ENCODE results near the gene PHACTR1. TPM values are rescaled to one million over a fixed set of nuclear protein-coding genes. Genes with fewer than 3 reads are reported as not detected.
A peak's percentile ranks its signal among the peaks of the same experiment; 100 is the strongest.

The PHACTR1 gene
- total and polyA plus RNA-seq, 7 donors = 0.04 to 3.0 (median 0.85) TPM

GRCh38 chr6:12735786-12736185 lies 19.2 kb downstream of the PHACTR1 start:
- Histone ChIP-seq H3K27me3 (ENCODE audit: insufficient read depth in 3 of 3, low read length in 2 of 3) (no peaks in the 10 kb centered on the region), H3K36me3 (ENCODE audit: insufficient read depth in 1 of 2, low read depth in 1 of 2) (no peaks in the 10 kb centered on the region), H3K4me3 (no peak overlapping the region), H3K4me1 (no peaks in the 10 kb centered on the region), H3K27ac (no peak overlapping the region), H3K9me3 (peaks cover 2% of the 10 kb centered on the region)
- intact Hi-C loops (cut with DNase I) = no loop called here
- 20 to 28% (median 23%) methylated on average over 1 of the region's 1 CpG for WGBS, 3 donors
- ATAC-seq (no peak), DNase-seq (no peak)
- TF ChIP-seq, protein P1, sequence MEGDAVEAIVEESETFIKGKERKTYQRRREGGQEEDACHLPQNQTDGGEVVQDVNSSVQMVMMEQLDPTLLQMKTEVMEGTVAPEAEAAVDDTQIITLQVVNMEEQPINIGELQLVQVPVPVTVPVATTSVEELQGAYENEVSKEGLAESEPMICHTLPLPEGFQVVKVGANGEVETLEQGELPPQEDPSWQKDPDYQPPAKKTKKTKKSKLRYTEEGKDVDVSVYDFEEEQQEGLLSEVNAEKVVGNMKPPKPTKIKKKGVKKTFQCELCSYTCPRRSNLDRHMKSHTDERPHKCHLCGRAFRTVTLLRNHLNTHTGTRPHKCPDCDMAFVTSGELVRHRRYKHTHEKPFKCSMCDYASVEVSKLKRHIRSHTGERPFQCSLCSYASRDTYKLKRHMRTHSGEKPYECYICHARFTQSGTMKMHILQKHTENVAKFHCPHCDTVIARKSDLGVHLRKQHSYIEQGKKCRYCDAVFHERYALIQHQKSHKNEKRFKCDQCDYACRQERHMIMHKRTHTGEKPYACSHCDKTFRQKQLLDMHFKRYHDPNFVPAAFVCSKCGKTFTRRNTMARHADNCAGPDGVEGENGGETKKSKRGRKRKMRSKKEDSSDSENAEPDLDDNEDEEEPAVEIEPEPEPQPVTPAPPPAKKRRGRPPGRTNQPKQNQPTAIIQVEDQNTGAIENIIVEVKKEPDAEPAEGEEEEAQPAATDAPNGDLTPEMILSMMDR (IDR thresholded peaks at IDR 0.05) = no peak

- intact Hi-C loops (cut with DNase I) = no loop called here
- Histone ChIP-seq H3K9me3 (no peaks in the 10 kb centered on the region), H3K27ac (no peak overlapping the region), H3K4me3 (no peak overlapping the region), H3K27me3 (ENCODE audit: insufficient read depth in 3 of 3, low read length in 2 of 3) (peaks cover 6 to 32% (median 11%) of the 10 kb centered on the region in 3 donors), H3K4me1 (no peaks in the 10 kb centered on the region), H3K36me3 (ENCODE audit: insufficient read depth in 1 of 2, low read depth in 1 of 2) (no peaks in the 10 kb centered on the region)
- ATAC-seq (no peak), DNase-seq (no peak)
- TF ChIP-seq, protein P1 (IDR thresholded peaks at IDR 0.05) = no peak
- 3 to 6% (median 5%) methylated on average over 2 of the region's 2 CpGs for WGBS, 3 donors
These were observed 31.8 kb downstream of the PHACTR1 start for GRCh38 chr6:12748411-12748810.

- TF ChIP-seq, protein P1 (IDR thresholded peaks at IDR 0.05) = no peak
- Histone ChIP-seq H3K27ac (no peak overlapping the region), H3K9me3 (no peaks in the 10 kb centered on the region), H3K27me3 (ENCODE audit: insufficient read depth in 3 of 3, low read length in 2 of 3) (peaks cover 6 to 32% (median 11%) of the 10 kb centered on the region in 3 donors), H3K4me3 (no peak overlapping the region), H3K36me3 (ENCODE audit: insufficient read depth in 1 of 2, low read depth in 1 of 2) (no peaks in the 10 kb centered on the region), H3K4me1 (no peaks in the 10 kb centered on the region)
- 0 to 2% (median 1%) methylated on average over 21 to 23 of the region's 23 CpGs for WGBS, 3 donors
- intact Hi-C loops (cut with DNase I) = no loop called here
- DNase-seq (peak in 1 of 2 donors; percentile 16), ATAC-seq (no peak)
These were observed 32.4 kb downstream of the PHACTR1 start for GRCh38 chr6:12748815-12749521.

DNA sequence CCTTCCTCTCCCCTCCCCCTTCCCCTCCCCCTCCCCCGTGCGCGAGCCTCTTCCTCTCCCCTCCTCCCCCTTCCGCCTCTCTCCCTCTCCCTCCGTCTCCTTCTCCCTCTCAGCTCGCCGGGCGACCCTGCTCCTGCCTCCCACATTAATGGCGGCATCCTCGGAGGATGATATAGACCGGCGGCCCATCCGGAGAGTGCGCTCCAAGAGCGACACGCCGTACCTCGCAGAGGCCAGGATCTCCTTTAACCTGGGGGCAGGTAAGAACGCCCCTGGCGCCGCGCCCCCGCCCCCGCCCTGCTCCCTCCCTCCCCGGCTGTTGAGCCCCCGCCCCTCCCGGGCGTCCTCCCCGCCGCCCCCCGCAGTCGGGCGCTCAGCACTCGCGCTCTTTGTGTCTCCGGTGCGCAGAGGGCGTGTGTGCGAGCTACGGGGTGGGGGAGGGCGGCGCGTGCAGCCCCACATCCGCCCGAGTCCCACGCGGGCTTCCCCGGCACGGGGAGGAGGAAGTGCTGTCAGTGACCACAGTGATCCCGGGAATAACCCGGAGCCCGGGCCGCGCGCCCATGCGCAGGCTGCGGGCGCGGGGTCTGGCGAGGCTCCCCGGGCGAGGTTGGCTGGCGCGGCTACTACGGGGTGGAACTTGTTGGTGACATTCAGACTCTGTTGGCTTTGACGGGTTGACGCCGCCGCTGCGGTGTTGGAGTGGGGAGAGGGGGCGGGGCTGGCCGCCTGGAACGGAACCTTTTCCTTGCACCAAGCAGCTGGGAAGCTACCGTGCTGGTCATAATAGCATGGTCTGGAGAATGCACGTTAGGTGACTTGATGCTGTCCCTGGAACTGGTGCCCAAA lies 33.2 kb downstream of the PHACTR1 start:
- intact Hi-C loops (cut with DNase I) = no loop called here
- TF ChIP-seq, protein P1 (IDR thresholded peaks at IDR 0.05) = no peak
- no peak for ATAC-seq
- Histone ChIP-seq H3K27ac (no peak overlapping the region), H3K9me3 (no peaks in the 10 kb centered on the region), H3K27me3 (ENCODE audit: insufficient read depth in 3 of 3, low read length in 2 of 3) (peaks cover 6 to 32% (median 11%) of the 10 kb centered on the region in 3 donors), H3K4me3 (peak overlapping the region; percentile 28), H3K4me1 (no peaks in the 10 kb centered on the region), H3K36me3 (ENCODE audit: insufficient read depth in 1 of 2, low read depth in 1 of 2) (no peaks in the 10 kb centered on the region)
- WGBS, 3 donors = 0 to 2% (median 2%) methylated on average over 47 to 75 of the region's 75 CpGs
- no peak for DNase-seq
